ENCODE results near the gene HLA-B.

The HLA-B gene

DNA sequence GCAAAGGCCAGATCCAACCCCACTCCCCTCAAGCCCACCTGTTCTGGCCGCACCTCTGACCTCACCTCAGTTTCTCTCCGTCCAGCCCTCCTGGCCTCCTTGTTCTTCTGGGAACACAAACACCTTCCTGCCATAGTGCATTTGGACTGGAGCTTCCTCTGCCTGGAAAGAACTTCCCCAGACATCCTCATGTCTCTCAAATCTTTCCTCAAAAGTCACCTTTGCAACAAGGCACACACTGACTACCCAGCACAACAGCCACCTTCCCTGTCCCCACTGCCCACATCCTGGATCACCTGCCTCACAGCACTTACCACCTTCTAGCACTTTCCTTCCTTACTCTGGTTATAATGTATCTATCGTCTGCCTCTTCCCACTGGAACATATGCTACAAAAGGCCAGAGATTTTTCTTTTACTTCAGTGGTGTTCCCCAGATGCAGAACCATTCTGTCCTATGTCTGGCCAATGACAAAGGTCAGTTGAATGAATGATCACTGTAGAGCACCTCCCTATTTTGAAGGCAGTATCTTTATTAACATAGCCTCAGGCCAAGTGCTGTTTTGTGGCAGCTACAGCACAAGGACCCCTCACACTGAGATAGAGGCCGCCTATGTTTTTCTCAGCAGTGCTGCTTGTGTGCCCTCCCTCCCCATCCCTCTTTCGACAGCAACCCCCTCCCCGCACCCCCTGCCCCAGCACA is 4.1 kb downstream of the HLA-B start:
- DNase-seq (ENCODE audit: low read depth), result no peak

DNA sequence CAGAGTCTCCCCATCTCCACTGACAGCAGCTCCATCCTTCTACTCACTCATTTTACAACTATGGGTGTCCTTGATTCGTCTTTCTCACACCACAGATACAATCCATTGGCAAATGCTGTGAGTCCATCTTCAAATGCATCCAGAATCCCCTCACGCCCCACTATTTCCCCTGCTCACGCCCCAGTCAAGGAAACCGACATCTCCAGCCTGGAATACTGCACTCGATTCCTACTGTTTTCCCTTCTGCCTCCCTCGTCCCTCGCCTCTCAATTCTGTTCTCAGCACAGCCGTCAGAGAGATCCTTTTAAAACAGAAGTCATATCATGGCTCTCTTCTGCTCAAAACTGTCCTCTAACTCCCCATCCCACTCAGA is 4.7 kb downstream of the HLA-B start:
- DNase-seq (ENCODE audit: low read depth), result no peak

DNA sequence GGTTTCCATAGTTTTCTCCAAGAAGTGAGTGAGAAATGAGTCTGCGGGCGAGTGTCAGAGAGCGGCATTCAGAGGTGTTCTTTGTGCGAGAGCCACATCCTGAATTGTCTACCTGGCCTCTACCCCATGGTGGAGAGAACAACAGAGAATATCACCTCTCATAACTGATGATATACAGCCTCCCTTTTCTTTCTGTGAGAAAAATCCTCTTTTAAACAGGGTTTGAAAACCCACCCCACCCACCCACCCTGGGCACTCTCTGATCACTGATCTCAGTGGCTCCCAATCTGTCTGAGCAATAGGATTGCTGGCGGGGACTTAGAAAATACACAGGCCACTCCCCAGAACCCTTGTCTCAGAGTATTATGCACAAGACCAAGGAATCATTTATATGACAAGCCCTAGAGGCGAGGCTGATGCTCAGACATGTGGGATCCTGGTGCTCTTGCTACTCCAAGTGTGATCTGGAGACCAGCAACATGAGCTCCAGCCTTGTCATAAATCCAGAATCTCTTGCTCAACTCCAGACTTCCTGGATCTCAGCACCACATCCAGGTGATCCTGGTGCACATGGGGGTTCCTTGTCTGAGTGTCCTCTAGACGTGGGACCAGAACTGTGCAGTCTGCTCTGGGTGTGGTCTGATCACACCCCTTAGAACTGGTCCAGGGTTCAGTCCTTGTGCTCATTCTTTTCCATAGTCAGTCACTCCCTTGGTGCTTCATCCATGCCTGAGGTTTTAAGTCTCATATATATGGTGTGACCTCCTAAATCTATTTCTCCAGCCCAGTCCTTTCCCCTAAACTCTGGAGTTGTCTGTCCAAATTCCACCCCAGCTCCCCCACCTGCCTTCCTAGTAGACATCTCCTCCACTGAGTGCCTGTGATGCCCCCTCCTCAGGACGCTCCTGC is 5.3 kb downstream of the HLA-B start:
- DNase-seq (ENCODE audit: low read depth), result no peak

DNA sequence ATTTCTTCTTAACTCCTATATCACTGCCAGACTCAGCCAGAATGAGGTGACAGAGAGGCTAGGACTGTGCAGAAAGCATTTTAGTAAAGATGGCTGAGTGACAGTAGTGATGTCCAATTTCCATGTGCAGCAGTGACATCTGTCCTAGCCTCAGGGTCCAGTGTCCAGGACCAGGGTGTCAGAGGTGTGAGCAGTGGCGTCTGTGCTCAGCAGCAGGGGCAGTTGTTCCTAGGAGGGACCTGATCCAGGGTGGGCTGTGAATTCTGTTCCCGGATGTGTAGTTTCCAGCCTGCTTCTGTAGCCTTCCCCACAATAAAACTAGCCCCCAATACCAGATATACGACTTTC is 6.0 kb downstream of the HLA-B start:
- DNase-seq (ENCODE audit: low read depth), result no peak

DNA sequence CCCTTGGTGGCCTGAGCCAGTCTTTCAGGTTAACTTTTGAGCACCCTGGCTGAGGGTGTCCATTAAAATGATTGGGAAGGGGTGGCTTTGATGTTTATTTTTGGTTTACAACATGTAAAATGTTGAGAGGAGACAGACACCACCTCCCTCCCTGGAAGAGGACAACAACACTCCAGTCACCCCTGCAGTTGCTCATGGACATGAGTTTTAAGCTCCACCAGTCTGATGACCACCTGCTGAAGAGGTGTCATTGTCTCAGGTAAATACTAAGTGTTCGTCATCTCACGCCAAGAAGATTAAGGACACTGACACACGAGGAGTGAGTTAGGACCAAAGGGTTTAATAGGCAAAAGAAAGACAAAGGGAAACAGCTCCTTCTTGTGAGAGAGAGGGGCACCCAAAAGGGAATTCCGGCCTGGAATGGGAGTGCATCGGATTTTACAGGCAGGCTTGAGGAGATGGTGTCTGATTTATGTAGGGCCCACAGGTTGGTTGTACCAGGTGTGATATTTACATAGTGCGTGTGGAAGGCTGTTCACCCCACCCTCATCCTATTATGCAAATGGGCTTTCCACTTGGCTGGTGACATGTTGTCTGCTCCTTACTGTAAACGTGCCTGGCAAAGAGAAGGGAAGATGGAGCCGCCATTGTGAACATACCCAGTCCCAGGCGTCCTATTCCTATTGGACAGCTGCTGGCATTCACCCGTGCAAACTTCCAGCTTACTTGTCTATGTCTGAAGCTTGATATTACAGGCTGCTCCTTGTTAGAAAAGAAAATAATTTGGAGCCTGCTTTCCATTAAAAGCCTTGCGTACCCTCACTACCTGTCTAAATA is 6.6 kb downstream of the HLA-B start:
- no peak for DNase-seq (ENCODE audit: low read depth)

DNA sequence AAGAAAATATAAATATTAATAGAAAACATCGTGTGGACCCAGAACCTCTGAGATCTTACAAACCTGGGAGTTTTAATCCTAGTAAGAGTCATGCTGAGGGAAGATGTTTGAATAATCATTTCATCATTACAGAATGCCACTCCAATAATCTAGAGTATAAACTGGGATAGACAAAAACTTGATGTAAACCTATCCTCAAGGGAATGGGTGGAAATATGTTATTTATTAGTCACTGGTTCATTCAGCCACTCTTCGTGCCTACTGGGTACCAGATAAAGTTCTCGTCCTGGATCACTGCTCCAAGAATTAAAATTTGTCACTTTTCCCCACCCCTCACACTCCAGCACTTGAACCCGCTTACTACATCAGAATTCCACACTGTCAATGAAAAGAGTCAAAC is 7.7 kb downstream of the HLA-B start:
- no peak for DNase-seq (ENCODE audit: low read depth)

DNA sequence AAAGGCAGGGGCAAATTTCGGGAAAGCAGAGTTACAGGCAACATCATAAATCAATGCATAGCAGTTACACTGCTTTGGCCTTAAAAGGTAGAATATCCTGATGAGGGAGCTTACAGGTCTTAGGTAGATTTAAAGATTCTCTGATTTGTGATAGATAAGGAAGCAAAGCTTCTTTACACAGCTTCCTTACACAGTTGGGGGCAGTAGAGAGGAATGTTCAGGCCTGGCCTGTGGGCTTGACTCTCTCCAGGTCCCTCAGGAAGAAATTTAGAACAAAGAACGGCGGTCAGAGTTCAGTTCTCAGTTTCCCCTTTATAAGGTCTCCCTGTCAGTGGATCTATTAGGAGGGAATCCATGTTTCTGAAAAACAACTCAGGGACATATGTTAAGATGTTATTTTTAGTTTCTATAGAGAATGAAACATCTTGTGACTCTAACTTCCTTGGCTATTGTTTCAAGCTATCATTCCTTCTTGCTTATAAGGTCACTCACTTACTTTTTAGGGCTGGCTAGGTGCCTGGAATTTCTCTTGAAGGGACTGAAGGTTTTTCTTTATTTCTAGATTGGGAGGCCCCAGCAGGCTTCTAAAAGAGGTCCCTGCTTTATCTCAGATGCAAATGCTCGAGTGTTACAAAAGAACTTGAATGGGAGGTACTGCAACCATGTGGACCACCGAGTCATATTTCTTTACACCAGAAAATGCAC is 11.8 kb downstream of the HLA-B start:
- no peak for DNase-seq (ENCODE audit: low read depth)

DNA sequence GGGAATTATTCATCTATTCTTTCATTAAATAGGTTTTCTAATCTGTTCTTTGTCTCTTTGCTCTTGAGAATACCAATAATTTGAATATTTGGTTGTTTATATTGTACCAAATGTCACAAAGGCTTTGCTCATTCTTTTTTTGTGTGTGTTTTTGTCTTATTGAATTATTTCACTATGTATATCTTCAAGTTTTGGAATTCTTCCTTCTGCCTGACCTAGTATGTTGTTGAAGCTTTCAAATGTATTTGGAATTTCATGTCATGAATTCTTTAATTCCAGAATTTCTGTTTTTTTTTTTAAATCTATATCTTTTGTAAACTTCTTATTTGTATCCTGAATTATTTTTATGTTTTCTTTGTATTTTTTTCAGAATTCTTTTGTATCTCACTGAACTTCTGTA is 16.8 kb downstream of the HLA-B start:
- no peak for DNase-seq (ENCODE audit: low read depth)

DNA sequence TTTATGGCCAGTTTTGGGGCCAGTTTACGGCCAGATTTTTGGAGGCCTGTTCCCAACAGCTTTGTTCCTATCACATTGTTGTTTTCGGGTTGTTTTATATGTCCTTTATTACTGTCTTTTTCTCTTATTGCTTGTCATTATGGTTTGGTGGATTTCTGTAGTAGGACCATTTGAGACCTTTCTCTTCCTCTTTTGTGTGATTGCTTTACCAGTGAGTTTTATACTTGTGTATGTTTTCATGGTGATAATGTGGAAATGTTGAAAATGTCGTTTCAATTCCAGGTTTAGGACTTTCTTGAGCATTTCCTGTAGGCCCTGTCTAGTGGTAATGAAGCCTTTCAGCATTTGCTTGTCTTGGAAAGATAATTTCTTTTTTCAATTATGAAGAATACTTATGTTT is 17.8 kb downstream of the HLA-B start:
- DNase-seq (ENCODE audit: low read depth), result no peak

DNA sequence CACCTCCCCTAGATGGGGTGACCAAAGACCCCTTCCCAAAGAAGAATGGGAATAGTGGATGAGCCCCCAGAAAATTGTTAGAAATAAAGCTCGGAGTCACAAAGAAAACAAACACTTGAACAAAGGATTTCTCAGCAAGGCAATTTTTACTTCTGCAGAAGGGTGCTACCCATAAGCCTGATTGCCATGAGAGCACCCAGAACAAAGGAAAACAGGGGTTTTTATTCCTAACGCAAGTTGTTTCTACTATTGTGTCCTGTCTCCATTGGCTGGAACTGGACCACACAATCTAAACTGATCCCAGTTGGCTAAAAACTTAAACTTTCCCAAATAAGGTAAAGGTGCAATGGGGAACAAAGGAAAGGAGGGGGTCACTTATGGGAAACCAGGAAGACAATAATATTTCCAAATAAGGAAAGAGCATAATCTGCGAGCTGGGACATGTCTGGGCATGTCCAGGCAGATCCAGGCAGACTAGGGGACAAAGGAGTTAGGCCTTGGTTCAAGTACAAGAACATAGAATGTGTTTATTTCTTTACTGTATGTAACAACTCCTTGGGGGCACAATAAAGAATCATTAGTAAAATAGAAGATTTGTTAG is 20.0 kb downstream of the HLA-B start:
- no peak for DNase-seq (ENCODE audit: low read depth)

DNA sequence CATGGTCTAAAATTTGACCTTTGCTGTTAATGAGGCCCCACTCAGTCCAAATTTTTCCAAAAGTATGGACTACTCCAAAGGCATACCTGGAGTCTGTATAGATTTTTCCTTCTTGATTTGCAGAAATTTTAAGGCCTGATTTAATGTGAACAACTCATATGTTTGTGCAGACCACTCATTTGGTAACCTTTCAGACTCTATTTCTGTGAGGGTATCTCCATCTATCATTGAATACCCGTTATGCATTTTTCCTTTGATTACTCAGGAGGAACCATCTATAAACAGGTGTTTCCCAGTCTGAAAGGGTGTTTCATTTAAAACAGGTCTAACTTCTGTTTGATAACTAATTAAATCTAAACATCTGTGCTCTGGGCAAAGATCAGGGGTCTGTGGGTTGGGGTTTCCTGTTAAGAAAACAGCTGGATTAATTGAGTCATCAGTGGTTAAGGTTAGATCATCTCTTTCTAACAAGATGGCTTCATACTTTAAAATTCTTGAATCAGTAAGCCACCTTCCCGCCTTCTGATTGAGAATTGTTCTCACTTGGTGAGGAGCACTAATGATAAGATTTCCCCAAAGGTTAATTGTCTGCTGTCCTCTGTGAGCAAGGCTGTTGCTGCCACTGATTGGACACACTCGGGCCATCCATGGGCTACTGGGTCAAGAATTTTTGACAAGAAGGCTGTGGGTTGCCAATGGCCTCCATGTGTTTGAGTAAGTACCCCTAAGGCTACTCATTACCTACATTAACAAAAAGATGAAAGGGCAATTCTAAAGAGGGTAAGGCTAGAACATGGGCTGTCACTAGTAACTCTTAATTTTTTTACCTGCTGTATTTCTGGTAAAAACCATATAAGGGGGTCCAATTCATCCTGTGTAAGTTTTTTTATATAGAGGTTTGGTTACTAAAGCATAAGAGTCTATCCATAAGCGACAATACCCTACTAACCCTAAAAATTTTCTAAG is 24.1 kb downstream of the HLA-B start:
- no peak for DNase-seq (ENCODE audit: low read depth)

DNA sequence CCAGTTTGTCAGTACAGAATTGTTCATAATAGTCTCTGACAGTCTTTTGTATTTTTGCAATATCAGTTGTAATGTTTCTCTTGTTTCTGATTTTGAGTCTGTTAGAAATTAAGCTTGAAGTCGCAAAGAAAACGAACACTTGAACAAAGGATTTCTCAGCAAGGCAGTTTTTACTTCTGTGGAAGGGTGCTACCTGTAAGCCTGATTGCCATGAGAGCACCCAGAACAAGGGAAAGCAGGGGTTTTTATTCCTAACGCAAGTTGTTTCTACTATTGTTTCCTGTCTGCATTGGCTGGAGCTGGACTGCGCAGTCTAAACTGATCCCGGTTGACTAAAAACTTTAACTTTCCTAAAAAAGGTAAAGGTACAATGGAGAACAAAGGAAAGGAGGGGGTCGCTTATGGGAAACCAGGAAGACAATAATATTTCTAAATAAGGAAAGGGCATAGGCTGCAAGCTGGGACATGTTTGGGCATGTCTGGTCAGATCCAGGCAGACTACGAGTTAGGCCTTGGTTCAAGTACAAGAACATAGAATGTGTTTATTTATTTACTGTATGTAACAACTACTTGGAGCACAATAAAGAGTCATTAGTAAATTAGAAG is 28.5 kb downstream of the HLA-B start:
- DNase-seq (ENCODE audit: low read depth), result no peak

DNA sequence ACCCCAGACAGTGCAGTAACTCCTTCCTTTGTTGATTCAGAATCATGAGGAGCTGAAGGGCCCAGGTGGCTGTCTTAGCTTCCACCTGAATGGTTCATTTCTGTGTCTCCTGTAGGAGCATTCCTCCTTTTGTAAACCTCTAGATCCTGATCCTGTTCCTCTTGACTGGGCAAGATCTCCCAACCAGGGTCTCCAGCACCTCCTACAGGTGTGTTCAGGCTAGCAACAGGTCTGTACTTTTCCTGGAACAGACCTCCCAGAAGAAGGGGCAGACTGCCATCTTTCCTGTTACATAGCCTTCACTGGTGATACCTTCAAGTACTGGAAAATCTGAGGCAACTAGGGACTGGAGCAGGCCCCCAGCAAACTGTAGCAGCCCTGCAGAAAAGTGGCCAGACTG is 35.2 kb downstream of the HLA-B start:
- no peak for DNase-seq (ENCODE audit: low read depth)

DNA sequence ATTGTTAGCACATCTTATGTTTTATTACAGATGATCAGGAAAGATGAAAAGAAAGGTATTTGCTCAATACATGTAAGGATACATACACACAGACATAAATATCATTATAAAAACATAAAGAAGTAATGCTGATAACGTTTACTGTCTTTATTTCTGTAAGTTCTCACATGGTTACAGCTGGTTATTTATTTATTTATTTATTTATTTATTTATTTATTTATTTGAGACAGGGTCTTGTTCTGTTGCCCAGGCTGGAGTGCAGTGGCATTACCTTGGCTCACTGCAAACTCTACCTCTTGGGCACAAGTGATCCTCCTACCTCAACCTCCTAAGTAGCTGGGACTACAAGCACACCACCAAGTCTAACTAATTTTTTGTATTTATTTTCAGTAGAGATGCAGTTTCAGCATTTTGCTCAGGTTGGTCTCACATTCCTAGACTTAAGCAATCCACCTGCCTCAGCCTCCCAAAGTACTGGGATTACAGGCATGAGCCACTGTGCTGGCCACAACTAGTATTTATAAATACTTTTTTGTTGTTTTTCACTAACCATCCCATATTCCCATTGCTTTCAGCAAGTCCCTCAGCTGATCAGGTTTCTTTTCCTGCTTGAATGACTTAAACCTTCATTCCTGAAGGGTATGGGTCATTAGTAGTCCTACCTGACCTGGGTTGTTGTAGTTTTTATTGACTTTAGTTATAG is 35.8 kb downstream of the HLA-B start:
- no peak for DNase-seq (ENCODE audit: low read depth)

DNA sequence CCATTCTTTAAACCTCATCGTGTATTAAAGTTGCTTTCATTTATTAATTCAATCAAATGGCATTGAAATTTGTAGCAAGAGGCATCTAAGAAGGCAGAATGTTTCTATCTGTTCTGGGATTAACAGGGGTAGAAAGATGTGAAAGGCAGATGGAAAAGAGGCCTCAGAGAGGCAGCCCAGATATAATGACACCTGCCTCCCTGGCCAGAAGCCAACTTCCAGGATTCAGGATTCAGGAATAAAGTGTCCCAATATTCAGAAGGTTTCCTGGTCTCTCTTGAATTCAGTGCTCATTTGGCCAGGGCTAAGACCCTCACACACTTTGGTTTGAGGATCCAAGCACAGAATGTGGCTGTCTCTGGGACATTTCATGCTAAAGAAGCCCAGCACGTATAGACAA is 39.9 kb downstream of the HLA-B start:
- no peak for DNase-seq (ENCODE audit: low read depth)

DNA sequence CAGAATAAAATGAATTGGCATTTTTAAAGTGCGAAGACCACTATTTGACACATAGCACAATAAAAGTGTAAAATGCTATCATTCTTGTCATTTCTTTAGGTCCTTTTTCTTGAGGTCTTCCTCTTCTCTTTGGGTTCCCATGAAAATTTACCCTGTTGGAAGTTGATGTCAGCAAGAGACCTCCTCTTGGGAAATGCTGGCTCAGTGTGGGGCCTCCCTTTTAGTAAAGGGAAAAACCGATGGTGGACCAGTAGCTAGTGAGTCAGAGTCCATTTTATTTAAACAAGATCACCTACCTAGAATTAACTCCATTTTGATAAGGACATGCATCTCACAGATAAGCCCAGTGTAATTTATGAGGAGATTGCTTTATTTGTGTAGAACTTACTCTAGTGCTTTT is 47.3 kb downstream of the HLA-B start:
- no peak for DNase-seq (ENCODE audit: low read depth)

DNA sequence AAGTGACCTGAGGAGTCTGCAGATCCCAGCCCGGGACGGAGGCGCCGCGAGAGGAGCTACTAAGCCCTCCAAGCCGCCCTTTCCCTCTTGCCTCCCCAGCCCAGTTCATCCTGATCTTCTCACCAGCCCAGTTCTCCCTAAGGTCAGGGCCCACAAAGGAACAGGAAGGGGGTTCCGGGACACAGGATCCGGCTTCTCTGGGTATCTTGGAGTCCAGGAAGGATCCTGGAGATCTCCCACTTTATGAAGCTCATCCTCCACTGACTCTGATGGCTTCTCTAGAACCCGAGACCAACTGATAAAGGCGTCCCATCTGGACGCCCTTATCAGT is 48.2 kb downstream of the HLA-B start:
- no peak for DNase-seq (ENCODE audit: low read depth)

DNA sequence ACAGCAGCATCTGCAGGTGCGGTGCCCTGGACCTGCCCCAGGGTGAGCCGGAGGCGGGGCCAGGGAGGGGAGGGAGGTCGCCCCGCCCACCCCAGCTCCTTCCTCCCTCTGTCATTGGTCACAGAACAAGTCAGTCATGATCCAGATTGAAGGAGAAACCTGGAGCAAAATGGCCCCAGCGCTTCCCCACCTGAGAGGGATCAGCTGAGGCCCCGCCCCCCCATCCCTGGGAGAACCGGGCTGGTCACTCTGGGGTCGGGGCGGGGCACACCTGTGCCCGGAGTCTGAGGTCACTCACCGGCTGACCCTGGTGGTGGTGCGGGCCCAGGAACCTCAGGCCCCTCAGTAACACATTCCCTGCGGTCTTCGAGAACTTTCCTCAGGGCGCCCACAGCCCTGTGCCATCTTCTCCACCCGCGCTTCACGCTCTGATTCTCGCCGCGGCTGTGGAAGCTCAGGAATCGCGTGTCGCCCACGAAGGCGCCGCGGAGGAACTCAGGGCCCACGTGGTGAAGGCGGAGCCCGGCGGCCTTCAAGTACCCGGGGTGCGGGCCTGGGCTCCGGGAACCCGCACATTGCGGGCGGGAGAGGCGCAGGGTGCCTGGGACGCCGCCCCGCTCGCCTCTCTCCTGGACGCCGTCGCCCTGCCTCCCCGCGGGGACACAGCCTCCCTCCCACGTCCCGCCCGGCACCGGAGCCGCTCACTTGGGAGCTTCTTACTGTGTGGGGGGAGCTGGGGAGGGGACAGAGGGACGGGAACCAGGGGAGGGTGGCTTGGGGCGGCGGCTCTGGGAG is 48.7 kb downstream of the HLA-B start:
- no peak for DNase-seq (ENCODE audit: low read depth)

DNA sequence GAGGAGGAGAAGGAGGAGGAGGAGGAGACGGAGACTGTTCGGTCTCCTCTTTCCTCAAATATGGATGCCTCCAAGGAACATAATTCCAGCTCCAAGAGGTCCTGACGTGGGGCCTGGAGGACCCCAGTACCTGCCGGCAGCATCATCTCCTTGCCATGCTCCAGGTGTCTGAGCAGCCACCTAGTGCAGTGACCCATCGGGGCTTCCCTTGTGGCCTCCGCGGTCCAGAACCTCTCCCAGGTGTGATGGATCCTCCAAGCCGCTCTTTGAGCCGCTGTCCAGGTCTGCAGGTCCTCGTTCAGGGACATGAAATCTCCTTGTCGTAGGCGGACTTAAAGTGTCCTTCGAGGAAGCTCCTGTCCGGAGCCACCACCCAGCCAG is 49.3 kb downstream of the HLA-B start:
- no peak for DNase-seq (ENCODE audit: low read depth)

All from HS-5 (cell line).